Bone marrow (tissue), 2 donors: Measurements from ENCODE around the gene TFPT.

Experiments
- DNase-seq, 2 donors: peaks; one replicate each; lab custom pipeline; 2025; lab: John Stamatoyannopoulos, UW

The TFPT gene

GRCh38 chr19:54073829-54074228 lies 41.6 kb downstream of the TFPT start:
- DNase-seq: no peak

GRCh38 chr19:54069470-54069869 lies 46.0 kb downstream of the TFPT start:
- DNase-seq: no peak

GRCh38 chr19:54063350-54064116 lies 51.9 kb downstream of the TFPT start, which contains the start of gene VSTM1:
Gene VSTM1, minus strand, starts transcription at chr19:54063897. Its CDS starts 120 bp downstream, at chr19:54063777.
- DNase-seq: no peak

DNA sequence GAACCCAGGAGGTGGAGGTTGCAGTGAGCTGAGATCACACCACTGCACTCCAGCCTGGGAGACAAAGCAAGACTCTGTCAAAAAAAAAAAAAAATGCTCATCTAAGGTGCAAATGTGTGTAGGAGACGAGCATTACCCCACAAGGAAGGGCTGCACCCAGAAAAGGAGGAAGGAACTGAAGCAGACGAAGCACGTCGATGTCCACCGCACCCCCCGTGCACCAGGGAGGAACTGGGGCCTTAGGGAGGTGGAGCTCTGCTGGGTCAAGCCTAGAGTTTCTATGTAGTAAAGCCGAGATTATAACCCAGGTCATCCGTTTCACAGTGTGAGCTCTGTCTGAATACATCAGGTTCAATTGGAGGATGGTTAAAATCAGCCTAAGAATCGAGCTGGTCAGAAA lies 52.8 kb downstream of the TFPT start:
- DNase-seq: no peak
